Astrocyte (in vitro differentiated cells and primary cell): ENCODE data around the gene VSIG8. TPM values are rescaled to one million over a fixed set of nuclear protein-coding genes. Genes with fewer than 3 reads are reported as not detected.

Experiments
- DNase-seq: peaks from one replicate; pipeline ENCODE4 v3.0.0-alpha.2; 2010; ENCODE audit warnings: low read depth
- FAIRE-seq: peaks from 2 replicates; lab custom pipeline; 2011; peaks lifted over from hg19 to GRCh38; lab: Jason Lieb, UNC
- H2AFZ ChIP-seq: 2 replicates; pipeline ENCODE4 v1.6.0; 2012; ENCODE audit warnings: low read depth, low read length, inconsistent platforms
- H3K27ac ChIP-seq: 2 replicates; pipeline ENCODE4 v1.5.1; 2011; ENCODE audit warnings: low read depth, low read length, inconsistent platforms
- H3K27me3 ChIP-seq: 2 replicates; pipeline ENCODE4 v1.6.0; 2011; ENCODE audit warnings: low read length, inconsistent platforms; ENCODE audit not compliant: insufficient read depth
- H3K36me3 ChIP-seq: 2 replicates; pipeline ENCODE4 v1.5.1; 2011; ENCODE audit warnings: low read length, inconsistent platforms; ENCODE audit not compliant: insufficient read depth
- H3K4me1 ChIP-seq: 2 replicates; pipeline ENCODE4 v1.5.1; 2011; ENCODE audit warnings: low read length, inconsistent platforms; ENCODE audit not compliant: insufficient read depth
- H3K4me2 ChIP-seq: 2 replicates; pipeline ENCODE4 v1.6.0; 2012; ENCODE audit warnings: low read length, inconsistent platforms
- H3K4me3 ChIP-seq: 2 replicates; pipeline ENCODE4 v1.5.1; 2011; ENCODE audit warnings: low read depth, mild to moderate bottlenecking, low read length, inconsistent platforms; ENCODE audit not compliant: insufficient read depth
- H3K79me2 ChIP-seq: 2 replicates; pipeline ENCODE4 v1.6.0; 2012; ENCODE audit warnings: mild to moderate bottlenecking, low read length, inconsistent platforms; ENCODE audit not compliant: insufficient read depth
- H3K9ac ChIP-seq: 2 replicates; pipeline ENCODE4 v1.6.0; 2012; ENCODE audit warnings: mild to moderate bottlenecking, low read length, inconsistent platforms
- H3K9me3 ChIP-seq: 2 replicates; pipeline ENCODE4 v1.5.1; 2012; ENCODE audit warnings: low read depth, mild to moderate bottlenecking, low read length, inconsistent platforms; ENCODE audit not compliant: insufficient read depth
- H4K20me1 ChIP-seq: 2 replicates; pipeline ENCODE4 v1.6.0; 2012; ENCODE audit warnings: low read length, inconsistent platforms; ENCODE audit not compliant: insufficient read depth
- H3K27ac Mint-ChIP-seq: one replicate; pipeline ENCODE4 v1.8.0; 2021; ENCODE audit warnings: mild to moderate bottlenecking, mixed read lengths; ENCODE audit not compliant: unreplicated experiment
- H3K27me3 Mint-ChIP-seq: one replicate; pipeline ENCODE4 v1.8.0; 2021; ENCODE audit warnings: low read depth, mixed read lengths; ENCODE audit not compliant: unreplicated experiment
- H3K36me3 Mint-ChIP-seq: one replicate; pipeline ENCODE4 v1.8.0; 2021; ENCODE audit warnings: low read depth, mixed read lengths; ENCODE audit not compliant: unreplicated experiment
- H3K4me1 Mint-ChIP-seq: one replicate; pipeline ENCODE4 v1.8.0; 2021; ENCODE audit warnings: low read depth, mixed read lengths; ENCODE audit not compliant: unreplicated experiment
- H3K4me3 Mint-ChIP-seq: one replicate; pipeline ENCODE4 v1.8.0; 2021; ENCODE audit warnings: mild to moderate bottlenecking, moderate library complexity, mixed read lengths; ENCODE audit not compliant: unreplicated experiment
- H3K9me3 Mint-ChIP-seq: one replicate; pipeline ENCODE4 v1.8.0; 2021; ENCODE audit warnings: mild to moderate bottlenecking, mixed read lengths; ENCODE audit not compliant: unreplicated experiment
- EZH2 ChIP-seq: IDR thresholded peaks from 2 replicates; pipeline ENCODE4 v1.6.1; 2012; ENCODE audit warnings: mild to moderate bottlenecking, low read length, inconsistent platforms; ENCODE audit not compliant: insufficient read depth
- total RNA-seq: library from RNA; stranded (reverse); gene quantifications from 2 replicates; pipeline ENCODE4 v1.2.1, GENCODE V29; 2021
- TF ChIP-seq, protein P1 (sequence below): IDR thresholded peaks from 2 replicates; pipeline ENCODE4 v1.5.1; 2011; ENCODE audit warnings: low read depth, mild to moderate bottlenecking, inconsistent platforms, low read length, moderate library complexity; ENCODE audit not compliant: insufficient read depth

The VSIG8 gene
- total RNA-seq, 1 donor from 2014 or later: not detected

DNA sequence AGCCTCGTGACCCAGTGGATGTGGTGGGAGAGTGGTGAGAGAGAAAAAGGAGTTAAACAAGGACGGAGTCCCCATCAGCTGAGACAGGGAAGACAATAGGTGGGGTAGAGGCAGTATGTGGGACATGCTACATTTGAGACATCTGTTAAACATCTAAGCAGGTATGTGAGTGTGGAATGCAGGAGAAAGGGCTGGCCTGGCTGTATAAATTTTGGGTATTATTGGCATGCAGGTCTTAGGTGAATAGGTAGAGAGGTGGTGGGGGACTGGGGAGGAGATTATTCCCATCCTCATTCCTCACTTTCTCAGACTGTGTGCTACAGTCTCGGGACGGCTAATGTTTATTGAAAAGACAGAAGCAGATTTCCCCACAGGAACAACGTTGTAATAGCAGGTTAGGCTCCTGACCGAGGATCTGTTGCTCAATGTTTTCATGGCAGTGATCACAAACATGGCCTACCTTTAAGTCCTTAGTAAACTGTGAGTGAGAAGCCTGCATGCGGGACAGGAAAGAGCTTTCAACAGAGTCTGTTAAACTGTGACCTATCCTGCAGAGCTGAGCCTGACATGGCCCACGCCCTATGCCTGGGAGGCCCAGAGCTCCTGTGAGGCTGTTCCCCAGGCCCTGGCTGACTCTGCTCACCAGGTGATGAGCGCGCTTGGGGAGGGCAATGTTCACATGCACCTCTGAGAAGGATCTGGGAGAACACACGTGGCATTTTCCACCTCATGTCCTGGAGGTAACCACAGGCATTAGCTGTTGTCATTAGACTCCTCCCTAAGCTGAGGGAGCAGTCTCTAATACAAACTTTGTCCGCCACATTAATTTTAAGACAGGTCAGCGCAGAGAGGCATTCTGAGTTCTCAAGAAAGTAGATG, 16.5 kb downstream of the VSIG8 start:
- Mint-ChIP-seq H3K27ac (peak overlapping the region; percentile 8), H3K4me3 (no peak overlapping the region), H3K36me3 (peaks cover 3% of the 10 kb centered on the region), H3K9me3 (peaks cover 11% of the 10 kb centered on the region), H3K4me1 (peaks cover 37% of the 10 kb centered on the region), H3K27me3 (peaks cover 8% of the 10 kb centered on the region)
- Histone ChIP-seq H3K79me2 (no peaks in the 10 kb centered on the region), H3K9me3 (no peaks in the 10 kb centered on the region), H3K27ac (no peak overlapping the region), H3K36me3 (no peaks in the 10 kb centered on the region), H2AFZ (no peak overlapping the region), H3K4me3 (no peak overlapping the region), H3K4me2 (no peak overlapping the region), H3K4me1 (peaks cover 18% of the 10 kb centered on the region), H3K27me3 (no peaks in the 10 kb centered on the region), H3K9ac (no peak overlapping the region), H4K20me1 (no peaks in the 10 kb centered on the region)
- TF ChIP-seq, protein P1, sequence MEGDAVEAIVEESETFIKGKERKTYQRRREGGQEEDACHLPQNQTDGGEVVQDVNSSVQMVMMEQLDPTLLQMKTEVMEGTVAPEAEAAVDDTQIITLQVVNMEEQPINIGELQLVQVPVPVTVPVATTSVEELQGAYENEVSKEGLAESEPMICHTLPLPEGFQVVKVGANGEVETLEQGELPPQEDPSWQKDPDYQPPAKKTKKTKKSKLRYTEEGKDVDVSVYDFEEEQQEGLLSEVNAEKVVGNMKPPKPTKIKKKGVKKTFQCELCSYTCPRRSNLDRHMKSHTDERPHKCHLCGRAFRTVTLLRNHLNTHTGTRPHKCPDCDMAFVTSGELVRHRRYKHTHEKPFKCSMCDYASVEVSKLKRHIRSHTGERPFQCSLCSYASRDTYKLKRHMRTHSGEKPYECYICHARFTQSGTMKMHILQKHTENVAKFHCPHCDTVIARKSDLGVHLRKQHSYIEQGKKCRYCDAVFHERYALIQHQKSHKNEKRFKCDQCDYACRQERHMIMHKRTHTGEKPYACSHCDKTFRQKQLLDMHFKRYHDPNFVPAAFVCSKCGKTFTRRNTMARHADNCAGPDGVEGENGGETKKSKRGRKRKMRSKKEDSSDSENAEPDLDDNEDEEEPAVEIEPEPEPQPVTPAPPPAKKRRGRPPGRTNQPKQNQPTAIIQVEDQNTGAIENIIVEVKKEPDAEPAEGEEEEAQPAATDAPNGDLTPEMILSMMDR: no peak
- TF ChIP-seq EZH2: no peak
- FAIRE-seq (no peak), DNase-seq (no peak)

DNA sequence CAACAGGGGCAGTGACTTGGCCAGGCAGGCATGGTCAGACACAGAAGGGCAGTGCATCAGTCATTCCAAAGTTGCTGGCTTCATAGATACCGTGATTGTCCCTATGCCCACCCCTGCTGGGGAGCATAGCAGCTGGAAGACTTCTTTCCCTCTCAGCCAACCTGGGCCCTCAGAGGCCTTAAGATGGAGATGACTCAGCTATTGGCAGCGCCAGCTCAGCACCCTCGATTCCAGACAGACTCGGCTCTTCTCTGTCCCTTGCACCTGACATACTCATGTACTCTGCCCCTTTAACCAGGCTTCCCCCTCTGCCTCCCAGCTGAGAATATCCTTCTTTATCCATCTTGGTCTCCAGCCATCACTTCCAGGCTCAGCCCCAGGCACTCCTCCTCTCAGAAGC, 19.0 kb downstream of the VSIG8 start:
- no peak overlapping the region for H3K4me3 ChIP-seq
- peaks cover 11% of the 10 kb centered on the region for H3K9me3 Mint-ChIP-seq
- no peaks in the 10 kb centered on the region for H3K79me2 ChIP-seq
- H3K9me3 ChIP-seq: no peaks in the 10 kb centered on the region
- H3K27me3 Mint-ChIP-seq: peaks cover 8% of the 10 kb centered on the region
- no peak overlapping the region for H3K27ac ChIP-seq
- H3K36me3 Mint-ChIP-seq: peaks cover 5% of the 10 kb centered on the region
- H3K4me1 ChIP-seq: peaks cover 4% of the 10 kb centered on the region
- H3K36me3 ChIP-seq: no peaks in the 10 kb centered on the region
- no peaks in the 10 kb centered on the region for H4K20me1 ChIP-seq
- no peak overlapping the region for H3K9ac ChIP-seq
- H3K27ac Mint-ChIP-seq: no peak overlapping the region
- TF ChIP-seq EZH2: no peak
- TF ChIP-seq, protein P1: no peak
- no peaks in the 10 kb centered on the region for H3K27me3 ChIP-seq
- DNase-seq: no peak
- peaks cover 20% of the 10 kb centered on the region for H3K4me1 Mint-ChIP-seq
- H2AFZ ChIP-seq: no peak overlapping the region
- FAIRE-seq: no peak
- no peak overlapping the region for H3K4me2 ChIP-seq
- no peak overlapping the region for H3K4me3 Mint-ChIP-seq

DNA sequence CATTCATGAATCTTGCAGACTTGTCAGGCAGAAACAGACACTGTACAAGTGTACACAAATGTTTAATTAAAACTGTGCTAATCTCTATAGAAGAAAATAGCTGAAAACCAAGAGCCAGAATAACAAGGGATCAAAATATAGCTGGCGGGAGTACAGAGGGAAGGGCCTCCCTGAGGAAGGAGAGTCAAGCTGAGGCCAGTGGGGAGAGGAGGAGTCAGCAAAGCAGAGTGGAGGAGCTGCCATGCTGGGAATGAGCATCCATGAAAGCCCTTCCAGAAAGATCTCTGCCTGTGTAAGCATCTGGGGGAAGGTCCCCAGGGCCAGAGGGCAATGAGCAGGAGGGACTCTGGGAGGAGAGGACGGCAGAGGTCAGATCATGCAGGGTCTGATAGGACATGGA, 20.7 kb downstream of the VSIG8 start:
- Mint-ChIP-seq H3K27ac (no peak overlapping the region), H3K9me3 (peaks cover 9% of the 10 kb centered on the region), H3K4me3 (no peak overlapping the region), H3K4me1 (peaks cover 14% of the 10 kb centered on the region), H3K27me3 (peaks cover 12% of the 10 kb centered on the region), H3K36me3 (peaks cover 6% of the 10 kb centered on the region)
- Histone ChIP-seq H3K4me3 (no peak overlapping the region), H3K4me1 (no peaks in the 10 kb centered on the region), H4K20me1 (no peaks in the 10 kb centered on the region), H3K9me3 (no peaks in the 10 kb centered on the region), H3K79me2 (no peaks in the 10 kb centered on the region), H3K36me3 (no peaks in the 10 kb centered on the region), H3K27ac (no peak overlapping the region), H3K9ac (no peak overlapping the region), H3K4me2 (no peak overlapping the region), H2AFZ (no peak overlapping the region), H3K27me3 (no peaks in the 10 kb centered on the region)
- FAIRE-seq (no peak), DNase-seq (no peak)
- TF ChIP-seq, protein P1: no peak
- TF ChIP-seq EZH2: no peak
